Natural killer cell (primary cell): ENCODE measurements around the gene CYB5R3. TPM values are rescaled to one million over a fixed set of nuclear protein-coding genes. Genes with fewer than 3 reads are reported as not detected.
A peak's percentile ranks its signal among the peaks of the same experiment; 100 is the strongest.

Experiments used
- ATAC-seq, 3 donors: fragments of 150-1000 bp in 2 of 3; fragments of 200-7000 bp in 1 of 3; cut with Tn5 transposase; 1 replicate in 1 of 3; 2 replicates in 2 of 3; pipeline ENCODE4 v1.10.0; 2021; ENCODE audit warnings: mild to moderate bottlenecking in 2 of 3, moderate library complexity in 2 of 3
- DNase-seq, 2 donors: peaks; one replicate each; pipeline versions ENCODE4 v3.0.0 to v3.0.0-alpha.2; 2013 to 2021; ENCODE audit warnings: mixed read lengths in 1 of 2
- H3K27ac ChIP-seq: one replicate; pipeline ENCODE4 v1.5.1; 2013; ENCODE audit warnings: mild to moderate bottlenecking, low read length
- H3K27me3 ChIP-seq: one replicate; pipeline ENCODE4 v1.6.1; 2013; ENCODE audit warnings: low read length; ENCODE audit not compliant: control insufficient read depth, insufficient read depth
- H3K36me3 ChIP-seq: one replicate; pipeline ENCODE4 v1.6.1; 2013; ENCODE audit warnings: low read length; ENCODE audit not compliant: control insufficient read depth, insufficient read depth
- H3K4me1 ChIP-seq: one replicate; pipeline ENCODE4 v1.6.1; 2013; ENCODE audit warnings: low read length; ENCODE audit not compliant: control insufficient read depth, insufficient read depth
- H3K4me3 ChIP-seq: one replicate; pipeline ENCODE4 v1.5.1; 2013; ENCODE audit warnings: low read length
- H3K9me3 ChIP-seq: one replicate; pipeline ENCODE4 v1.6.1; 2013; ENCODE audit warnings: low read length; ENCODE audit not compliant: control insufficient read depth, insufficient read depth
- H3K27ac Mint-ChIP-seq, 2 donors: one replicate each; pipeline ENCODE4 v1.8.0; 2022; ENCODE audit warnings: mild to moderate bottlenecking in 2 of 2, mixed read lengths in 2 of 2, moderate library complexity in 1 of 2
- H3K27me3 Mint-ChIP-seq, 2 donors: one replicate each; pipeline ENCODE4 v1.8.0; 2022; ENCODE audit warnings: low read depth in 2 of 2, mixed read lengths in 2 of 2
- H3K36me3 Mint-ChIP-seq: one replicate; pipeline ENCODE4 v1.8.0; 2022; ENCODE audit warnings: mixed read lengths
- H3K4me1 Mint-ChIP-seq, 2 donors: one replicate each; pipeline ENCODE4 v1.8.0; 2022; ENCODE audit warnings: mixed read lengths in 2 of 2
- H3K4me3 Mint-ChIP-seq: one replicate; pipeline ENCODE4 v1.8.0; 2022; ENCODE audit warnings: mild to moderate bottlenecking, moderate library complexity, mixed read lengths
- H3K9me3 Mint-ChIP-seq, 2 donors: one replicate each; pipeline ENCODE4 v1.8.0; 2022; ENCODE audit warnings: mixed read lengths in 2 of 2
- CTCF ChIP-seq: fragments of 200-600 bp; IDR thresholded peaks from one replicate; pipeline ENCODE4 v1.8.0; 2022; ENCODE audit warnings: antibody characterized with exemption
- WGBS: methylation state at CpG from one replicate; pipeline ENCODE4 v1.1.7; 2013; ENCODE audit warnings: missing lambda C conversion rate; ENCODE audit not compliant: insufficient coverage; 5-methylcytosine and 5-hydroxymethylcytosine counted together
- intact Hi-C: fragments of 100-400 bp; cut with micrococcal nuclease; formaldehyde crosslinking; loops from one replicate; pipeline ENCODE4 v1.14.2; 2022
- total RNA-seq, 4 donors: library from RNA; stranded (reverse); fragments of 120-200 nt in 1 of 4; gene quantifications; one replicate each; pipeline versions ENCODE4 v1.2.3 to v1.2.4, GENCODE V29; 2013 to 2022

The CYB5R3 gene
- total RNA-seq, 3 donors from 2014 or later (not counting 1 experiment from before 2014, with no cell fraction given), result 55.7 to 72.6 (median 68.0) TPM

- peaks cover 7 to 21% of the 10 kb centered on the region in 2 donors for H3K4me1 Mint-ChIP-seq
- ATAC-seq, result no peak
- no peaks in the 10 kb centered on the region for H3K9me3 ChIP-seq
Observed at GRCh38 chr22:42586381-42586780, 62.8 kb downstream of the CYB5R3 start.

GRCh38 chr22:42585096-42585495 is 64.1 kb downstream of the CYB5R3 start:
- H3K4me1 Mint-ChIP-seq, result peaks cover 14 to 29% of the 10 kb centered on the region in 2 donors
- WGBS, result 93% methylated on average over 8 of the region's 8 CpGs
- H3K4me3 ChIP-seq, result no peak overlapping the region
- peaks cover 51% of the 10 kb centered on the region for H3K36me3 ChIP-seq
- H3K4me3 Mint-ChIP-seq, result peak overlapping the region; percentile 9
- no peaks in the 10 kb centered on the region for H3K27me3 Mint-ChIP-seq
- no peaks in the 10 kb centered on the region for H3K36me3 Mint-ChIP-seq
- intact Hi-C loops, result no loop called here
- H3K4me1 ChIP-seq, result peaks cover 17% of the 10 kb centered on the region
- no peak for ATAC-seq
- peak overlapping the region in 1 of 2 donors; percentile 68 for H3K27ac Mint-ChIP-seq
- H3K9me3 ChIP-seq, result no peaks in the 10 kb centered on the region
- TF ChIP-seq CTCF, result no peak
- no peaks in the 10 kb centered on the region for H3K9me3 Mint-ChIP-seq
- H3K27me3 ChIP-seq, result no peaks in the 10 kb centered on the region
- H3K27ac ChIP-seq, result no peak overlapping the region
- DNase-seq, result no peak

More at GRCh38 chr22:42586381-42586780, 62.8 kb downstream of the CYB5R3 start:
- Histone ChIP-seq H3K27ac (no peak overlapping the region), H3K4me3 (no peak overlapping the region), H3K27me3 (no peaks in the 10 kb centered on the region), H3K36me3 (peaks cover 58% of the 10 kb centered on the region), H3K4me1 (peaks cover 9% of the 10 kb centered on the region)
- no peak for TF ChIP-seq CTCF
- Mint-ChIP-seq H3K4me3 (no peak overlapping the region), H3K27me3 (no peaks in the 10 kb centered on the region), H3K9me3 (no peaks in the 10 kb centered on the region), H3K27ac (no peak overlapping the region), H3K36me3 (no peaks in the 10 kb centered on the region)
- 92% methylated on average over 4 of the region's 4 CpGs for WGBS
- intact Hi-C loops, result no loop called here
- no peak for DNase-seq

- TF ChIP-seq CTCF, result no peak
- Histone ChIP-seq H3K36me3 (peaks cover 47% of the 10 kb centered on the region), H3K27ac (no peak overlapping the region), H3K4me1 (peaks cover 17% of the 10 kb centered on the region), H3K9me3 (no peaks in the 10 kb centered on the region), H3K4me3 (no peak overlapping the region), H3K27me3 (no peaks in the 10 kb centered on the region)
- H3K4me1 Mint-ChIP-seq, result peaks cover 14 to 29% of the 10 kb centered on the region in 2 donors
- 96% methylated on average over 4 of the region's 4 CpGs for WGBS
- peak overlapping the region in 1 of 2 donors; percentile 68 for H3K27ac Mint-ChIP-seq
- no peaks in the 10 kb centered on the region for H3K27me3 Mint-ChIP-seq
- no peaks in the 10 kb centered on the region for H3K9me3 Mint-ChIP-seq
- DNase-seq (no peak), ATAC-seq (no peak)
- H3K4me3 Mint-ChIP-seq, result no peak overlapping the region
- H3K36me3 Mint-ChIP-seq, result no peaks in the 10 kb centered on the region
- intact Hi-C loops, result no loop called here
Observed at GRCh38 chr22:42584364-42584940, 64.7 kb downstream of the CYB5R3 start.

GRCh38 chr22:42582987-42583386 is 66.2 kb downstream of the CYB5R3 start:
- intact Hi-C loops, result no loop called here
- H3K27ac ChIP-seq, result no peak overlapping the region
- peaks cover 14 to 29% of the 10 kb centered on the region in 2 donors for H3K4me1 Mint-ChIP-seq

More at GRCh38 chr22:42582987-42583386, 66.2 kb downstream of the CYB5R3 start:
- Histone ChIP-seq H3K9me3 (no peaks in the 10 kb centered on the region), H3K4me1 (peaks cover 17% of the 10 kb centered on the region), H3K27me3 (no peaks in the 10 kb centered on the region), H3K36me3 (peaks cover 45% of the 10 kb centered on the region), H3K4me3 (no peak overlapping the region)
- no peak for TF ChIP-seq CTCF
- no peaks in the 10 kb centered on the region for H3K36me3 Mint-ChIP-seq
- ATAC-seq, result no peak
- H3K27me3 Mint-ChIP-seq, result no peaks in the 10 kb centered on the region
- no peak overlapping the region for H3K4me3 Mint-ChIP-seq
- H3K9me3 Mint-ChIP-seq, result no peaks in the 10 kb centered on the region
- H3K27ac Mint-ChIP-seq, result peak overlapping the region in 1 of 2 donors; percentile 71
- WGBS, result 97% methylated on average over 1 of the region's 1 CpG
- no peak for DNase-seq
